HG03521 (cell line): Measurements from ENCODE around the gene PALMD.

ENCODE experiments used
- ATAC-seq: cut with Tn5 transposase; IDR thresholded peaks from one replicate; pipeline ENCODE4 v1.9.1; 2021; ENCODE audit warnings: mild to moderate bottlenecking, moderate library complexity; ENCODE audit not compliant: unreplicated experiment

PALMD gene

GRCh38 chr1:99634971-99635624 is 10.8 kb upstream of the PALMD start:
- ATAC-seq: no peak

GRCh38 chr1:99635664-99636063 is 10.2 kb upstream of the PALMD start:
- ATAC-seq: no peak

- no peak for ATAC-seq
Measured at GRCh38 chr1:99636647-99637175, 9.2 kb upstream of the PALMD start.

- ATAC-seq: no peak
Measured at GRCh38 chr1:99638853-99639252, 7.1 kb upstream of the PALMD start.

- no peak for ATAC-seq
Measured at GRCh38 chr1:99639408-99639807, 6.5 kb upstream of the PALMD start.

GRCh38 chr1:99639945-99640344 is 6.0 kb upstream of the PALMD start:
- ATAC-seq: no peak

GRCh38 chr1:99640672-99641071 is 5.2 kb upstream of the PALMD start:
- no peak for ATAC-seq

GRCh38 chr1:99641558-99641957 is 4.4 kb upstream of the PALMD start:
- ATAC-seq: no peak

- no peak for ATAC-seq
Measured at GRCh38 chr1:99642053-99642452, 3.9 kb upstream of the PALMD start.

GRCh38 chr1:99643021-99643779 is 2.7 kb upstream of the PALMD start:
- ATAC-seq: no peak

GRCh38 chr1:99644279-99645004 is 1.5 kb upstream of the PALMD start:
- ATAC-seq: no peak

GRCh38 chr1:99645203-99645602 is 710 bp upstream of the PALMD start:
- no peak for ATAC-seq

- no peak for ATAC-seq
Measured at GRCh38 chr1:99646868-99647267, 955 bp downstream of the PALMD start.

GRCh38 chr1:99647490-99647889 is 1.6 kb downstream of the PALMD start:
- ATAC-seq: no peak

GRCh38 chr1:99648107-99648506 is 2.2 kb downstream of the PALMD start:
- ATAC-seq: no peak

GRCh38 chr1:99650030-99650429 is 4.1 kb downstream of the PALMD start:
- ATAC-seq: no peak

GRCh38 chr1:99650773-99651437 is 5.0 kb downstream of the PALMD start:
- no peak for ATAC-seq

GRCh38 chr1:99652881-99653281 is 7.0 kb downstream of the PALMD start:
- no peak for ATAC-seq

GRCh38 chr1:99655376-99655775 is 9.5 kb downstream of the PALMD start:
- ATAC-seq: no peak

- no peak for ATAC-seq
Measured at GRCh38 chr1:99656701-99657100, 10.8 kb downstream of the PALMD start.
